HG02571 (cell line): Measurements from ENCODE around the gene CNNM4.

Experiments used
- ATAC-seq: cut with Tn5 transposase; IDR thresholded peaks from one replicate; pipeline ENCODE4 v1.9.1; 2021; ENCODE audit warnings: mild to moderate bottlenecking, moderate library complexity; ENCODE audit not compliant: unreplicated experiment

The CNNM4 gene

GRCh38 chr2:96757477-96757860 is 3.2 kb upstream of the CNNM4 start:
- ATAC-seq, result no peak

GRCh38 chr2:96758987-96759386 is 1.7 kb upstream of the CNNM4 start:
- no peak for ATAC-seq

- no peak for ATAC-seq
These were observed 1.2 kb upstream of the CNNM4 start for GRCh38 chr2:96759548-96759947.

- ATAC-seq, result peak; percentile 9
These were observed 507 bp downstream of the CNNM4 start for GRCh38 chr2:96760986-96761832.

GRCh38 chr2:96762529-96763311 is 2.0 kb downstream of the CNNM4 start:
- ATAC-seq, result no peak

- ATAC-seq, result no peak
These were observed 3.0 kb downstream of the CNNM4 start for GRCh38 chr2:96763511-96764252.

- no peak for ATAC-seq
These were observed 3.5 kb downstream of the CNNM4 start for GRCh38 chr2:96764253-96764637.

GRCh38 chr2:96767135-96767871 is 6.6 kb downstream of the CNNM4 start:
- ATAC-seq, result no peak

GRCh38 chr2:96768083-96768561 is 7.4 kb downstream of the CNNM4 start:
- no peak for ATAC-seq

GRCh38 chr2:96769814-96770213 is 9.1 kb downstream of the CNNM4 start:
- no peak for ATAC-seq

GRCh38 chr2:96770442-96771202 is 9.9 kb downstream of the CNNM4 start:
- ATAC-seq, result no peak

- ATAC-seq, result no peak
These were observed 11.3 kb downstream of the CNNM4 start for GRCh38 chr2:96771796-96772618.

GRCh38 chr2:96772903-96773671 is 12.4 kb downstream of the CNNM4 start:
- no peak for ATAC-seq

GRCh38 chr2:96773922-96774321 is 13.2 kb downstream of the CNNM4 start:
- ATAC-seq, result no peak

- ATAC-seq, result no peak
These were observed 14.5 kb downstream of the CNNM4 start for GRCh38 chr2:96775160-96775559.

GRCh38 chr2:96783388-96783787 is 22.7 kb downstream of the CNNM4 start:
- ATAC-seq, result no peak

- ATAC-seq, result no peak
These were observed 26.7 kb downstream of the CNNM4 start for GRCh38 chr2:96787411-96787810.
